Measurements from ENCODE around the gene NEURL2.

NEURL2 gene

DNA sequence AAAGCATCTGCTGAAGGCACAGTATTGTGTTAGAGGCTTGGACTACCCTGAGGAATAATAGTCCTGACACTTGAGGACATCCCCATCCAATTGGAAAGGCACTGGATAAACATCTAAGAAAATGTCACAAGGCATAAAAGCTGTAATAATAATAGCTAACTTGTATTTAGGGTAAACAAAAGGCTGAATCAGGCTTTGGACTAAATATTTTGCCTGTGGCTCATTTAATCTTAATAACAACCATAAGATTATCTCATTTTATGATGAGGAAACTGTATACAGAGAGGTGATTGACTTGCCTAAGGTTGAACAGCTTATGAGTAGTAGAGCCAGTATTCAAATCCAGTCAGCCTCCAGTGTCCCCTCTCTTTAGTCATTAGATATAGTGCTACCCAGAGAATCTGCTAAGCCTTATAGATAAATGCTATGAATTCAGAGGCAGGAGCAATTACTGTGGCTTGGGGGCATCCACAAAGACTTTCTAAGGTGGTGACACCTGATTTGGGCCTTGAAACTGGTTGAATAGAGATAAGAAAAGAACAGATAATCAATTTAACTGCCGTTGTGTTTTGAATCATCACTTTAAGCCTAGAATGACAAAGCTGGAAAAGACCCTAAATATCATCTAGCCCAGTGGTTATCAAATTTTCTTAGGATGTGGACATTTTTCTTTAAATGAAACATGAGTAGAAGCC, 17.5 kb downstream of the NEURL2 start:
- DNase-seq = no peak
- no peaks in the 10 kb centered on the region for H3K36me3 ChIP-seq (replicated peaks)
- TF ChIP-seq, protein P1, sequence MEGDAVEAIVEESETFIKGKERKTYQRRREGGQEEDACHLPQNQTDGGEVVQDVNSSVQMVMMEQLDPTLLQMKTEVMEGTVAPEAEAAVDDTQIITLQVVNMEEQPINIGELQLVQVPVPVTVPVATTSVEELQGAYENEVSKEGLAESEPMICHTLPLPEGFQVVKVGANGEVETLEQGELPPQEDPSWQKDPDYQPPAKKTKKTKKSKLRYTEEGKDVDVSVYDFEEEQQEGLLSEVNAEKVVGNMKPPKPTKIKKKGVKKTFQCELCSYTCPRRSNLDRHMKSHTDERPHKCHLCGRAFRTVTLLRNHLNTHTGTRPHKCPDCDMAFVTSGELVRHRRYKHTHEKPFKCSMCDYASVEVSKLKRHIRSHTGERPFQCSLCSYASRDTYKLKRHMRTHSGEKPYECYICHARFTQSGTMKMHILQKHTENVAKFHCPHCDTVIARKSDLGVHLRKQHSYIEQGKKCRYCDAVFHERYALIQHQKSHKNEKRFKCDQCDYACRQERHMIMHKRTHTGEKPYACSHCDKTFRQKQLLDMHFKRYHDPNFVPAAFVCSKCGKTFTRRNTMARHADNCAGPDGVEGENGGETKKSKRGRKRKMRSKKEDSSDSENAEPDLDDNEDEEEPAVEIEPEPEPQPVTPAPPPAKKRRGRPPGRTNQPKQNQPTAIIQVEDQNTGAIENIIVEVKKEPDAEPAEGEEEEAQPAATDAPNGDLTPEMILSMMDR (IDR thresholded peaks at IDR 0.05; ENCODE audit: low read depth, low read length, missing control alignments) = no peak
- no peak overlapping the region for H3K27ac ChIP-seq
- no peak overlapping the region for H3K4me3 ChIP-seq (ENCODE audit: low read depth, low read length)
- H3K27me3 ChIP-seq (replicated peaks) = no peaks in the 10 kb centered on the region
- in situ Hi-C loops (cut with HindIII; ENCODE audit: low pct_ligation_motif_present, low sequenced_read_pairs) = no loop called here

DNA sequence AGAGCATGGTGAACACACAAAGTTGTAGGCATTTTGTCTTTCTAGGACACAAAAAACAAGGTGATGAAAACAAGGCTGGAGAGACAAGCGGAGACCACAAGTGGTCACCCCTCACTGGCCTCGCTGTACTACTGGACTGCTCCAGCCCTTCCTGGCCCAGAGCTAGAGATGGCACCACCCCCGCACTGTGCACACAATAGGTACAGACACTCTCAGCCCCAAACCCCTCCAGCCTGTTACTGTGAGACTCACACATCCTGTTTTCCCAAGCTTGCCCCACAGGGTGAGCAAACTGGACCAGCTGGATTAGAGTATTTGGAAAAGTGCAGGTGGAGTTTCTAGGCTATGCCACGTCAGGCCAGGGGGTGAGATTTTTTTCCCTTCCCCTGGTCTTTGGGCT, 18.4 kb downstream of the NEURL2 start:
- Histone ChIP-seq H3K4me3 (ENCODE audit: low read depth, low read length) (no peak overlapping the region), H3K27ac (no peak overlapping the region), H3K36me3 (replicated peaks) (no peaks in the 10 kb centered on the region), H3K27me3 (replicated peaks) (no peaks in the 10 kb centered on the region)
- in situ Hi-C loops (cut with HindIII; ENCODE audit: low pct_ligation_motif_present, low sequenced_read_pairs) = no loop called here
- TF ChIP-seq, protein P1 (IDR thresholded peaks at IDR 0.05; ENCODE audit: low read depth, low read length, missing control alignments) = no peak
- no peak for DNase-seq

DNA sequence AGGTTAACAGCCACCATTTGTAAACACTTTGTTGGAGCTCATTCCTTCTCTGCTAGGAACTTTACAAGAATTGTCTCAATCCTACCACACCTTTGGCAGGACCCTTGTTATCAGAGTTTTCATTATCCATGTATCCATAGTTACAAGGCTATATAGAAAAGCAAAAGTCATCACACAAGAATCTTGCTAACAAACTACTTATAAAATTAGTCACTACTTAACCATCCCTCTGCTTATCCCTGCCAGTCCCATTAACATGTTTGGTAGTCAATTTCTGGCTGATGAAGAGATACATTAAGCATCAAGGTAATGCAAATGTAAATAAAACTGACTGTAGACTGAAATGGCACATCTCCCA, 23.2 kb downstream of the NEURL2 start:
- in situ Hi-C loops (cut with HindIII; ENCODE audit: low pct_ligation_motif_present, low sequenced_read_pairs) = no loop called here
- Histone ChIP-seq H3K27me3 (replicated peaks) (no peaks in the 10 kb centered on the region), H3K4me3 (ENCODE audit: low read depth, low read length) (no peak overlapping the region), H3K36me3 (replicated peaks) (no peaks in the 10 kb centered on the region), H3K27ac (peak overlapping the region; percentile 76)
- TF ChIP-seq, protein P1 (IDR thresholded peaks at IDR 0.05; ENCODE audit: low read depth, low read length, missing control alignments) = no peak
- DNase-seq = no peak

DNA sequence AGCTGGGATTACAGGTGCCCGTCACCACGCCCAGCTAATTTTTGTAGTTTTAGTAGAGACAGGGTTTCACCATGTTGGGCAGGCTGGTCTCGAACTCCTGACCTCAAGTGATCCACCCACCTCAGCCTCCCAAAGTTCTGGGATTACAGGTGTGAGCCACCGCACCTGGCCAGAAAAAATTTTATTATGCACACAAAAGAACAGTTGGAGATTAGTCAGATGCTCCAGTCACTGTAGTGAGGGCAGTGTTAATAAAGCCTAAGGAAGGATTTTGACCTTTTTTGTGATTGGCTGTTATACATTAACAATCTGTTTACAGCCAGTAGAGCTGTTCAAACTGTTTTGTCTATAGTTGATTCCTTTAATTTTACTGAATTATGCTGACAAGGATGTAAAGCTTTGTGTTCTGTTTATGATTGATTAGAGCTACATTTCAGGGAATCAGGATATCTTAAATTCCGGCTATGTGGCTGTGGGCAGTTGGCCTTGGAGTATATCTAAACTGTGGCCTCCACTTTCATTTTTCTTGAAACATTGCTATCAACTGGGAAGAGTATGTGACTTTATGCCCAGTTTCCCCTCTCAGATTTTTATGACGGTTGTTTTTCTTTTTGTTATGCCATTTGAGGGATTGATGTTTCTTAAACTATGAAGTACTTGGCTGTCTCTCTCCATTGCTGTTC, 23.7 kb downstream of the NEURL2 start:
- no peak for DNase-seq
- TF ChIP-seq, protein P1 (IDR thresholded peaks at IDR 0.05; ENCODE audit: low read depth, low read length, missing control alignments) = no peak
- Histone ChIP-seq H3K27ac (peak overlapping the region; percentile 76), H3K27me3 (replicated peaks) (no peaks in the 10 kb centered on the region), H3K36me3 (replicated peaks) (no peaks in the 10 kb centered on the region), H3K4me3 (ENCODE audit: low read depth, low read length) (no peak overlapping the region)
- in situ Hi-C loops (cut with HindIII; ENCODE audit: low pct_ligation_motif_present, low sequenced_read_pairs) = no loop called here

DNA sequence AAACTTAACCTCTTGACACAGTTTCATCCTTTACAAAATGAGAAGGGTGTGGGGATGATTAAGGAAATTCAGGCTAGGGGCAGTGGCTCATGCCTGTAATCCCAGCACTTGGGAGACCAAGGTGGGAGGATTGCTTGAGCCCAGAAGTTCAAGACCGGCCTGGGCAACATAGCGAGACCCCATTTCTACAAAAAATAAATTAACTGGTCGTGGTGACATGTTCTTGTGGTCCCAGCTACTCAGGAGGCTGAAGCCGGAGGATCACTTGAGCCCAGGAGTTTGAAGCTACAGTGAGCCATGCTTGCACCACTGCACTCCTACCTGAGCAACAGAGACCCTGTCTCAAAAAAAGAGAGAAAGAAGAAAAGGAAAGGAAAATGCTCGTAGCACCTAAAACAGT, 24.6 kb downstream of the NEURL2 start:
- DNase-seq = no peak
- no peak overlapping the region for H3K4me3 ChIP-seq (ENCODE audit: low read depth, low read length)
- TF ChIP-seq, protein P1 (IDR thresholded peaks at IDR 0.05; ENCODE audit: low read depth, low read length, missing control alignments) = no peak
- H3K27ac ChIP-seq = no peak overlapping the region
- H3K36me3 ChIP-seq (replicated peaks) = no peaks in the 10 kb centered on the region
- H3K27me3 ChIP-seq (replicated peaks) = no peaks in the 10 kb centered on the region
- in situ Hi-C loops (cut with HindIII; ENCODE audit: low pct_ligation_motif_present, low sequenced_read_pairs) = no loop called here

Data from brain microvascular endothelial cell (primary cell).